IMR-90 (cell line): ENCODE measurements around the gene ARHGEF9. TPM values are rescaled to one million over a fixed set of nuclear protein-coding genes. Genes with fewer than 3 reads are reported as not detected.
A peak's percentile ranks its signal among the peaks of the same experiment; 100 is the strongest.

Experiments
- ATAC-seq: fragments of 200-7000 bp; cut with Tn5 transposase; 2 replicates; pipeline ENCODE4 v1.9.1; 2020; ENCODE audit warnings: low read depth, mild to moderate bottlenecking, moderate library complexity
- BruUV-seq: library from RNA; stranded (reverse); fragments of 400-500 nt; replicated peaks from 2 replicates; lab custom pipeline; 2021; lab: Mats Ljungman, UMichigan
- CTCF ChIA-PET: fragments of 300-600 bp; formaldehyde crosslinking; extraction: SDS; loops from one replicate; lab custom pipeline; 2021; ENCODE audit warnings: antibody characterized with exemption; lab: Yijun Ruan, JAX
- POLR2A ChIA-PET: fragments of 300-600 bp; sonication (Branson Sonifier 250); formaldehyde crosslinking; loops from one replicate; lab custom pipeline; 2022; ENCODE audit warnings: antibody characterized with exemption; ENCODE audit not compliant: unreplicated experiment; lab: Charles Lee
- DNase-seq: peaks from one replicate; pipeline ENCODE4 v3.0.0; 2013
- H2AFZ ChIP-seq: replicated peaks from 2 replicates; pipeline ENCODE3; 2013; ENCODE audit warnings: low read length, mild to moderate bottlenecking; ENCODE audit not compliant: poor library complexity
- H2AK5ac ChIP-seq: 2 replicates; pipeline ENCODE4 v1.6.1; 2013; ENCODE audit warnings: low read depth, low read length, inconsistent platforms
- H2AK9ac ChIP-seq: replicated peaks from 2 replicates; pipeline ENCODE3; 2013; ENCODE audit warnings: mild to moderate bottlenecking, low read depth, low read length, moderate library complexity; ENCODE audit not compliant: poor library complexity
- H2BK120ac ChIP-seq: 2 replicates; pipeline ENCODE4 v1.6.1; 2013; ENCODE audit warnings: low read depth, low read length, inconsistent platforms
- H2BK15ac ChIP-seq: 3 replicates; pipeline ENCODE4 v1.6.1; 2013; ENCODE audit warnings: low read depth, low read length, inconsistent platforms
- H2BK20ac ChIP-seq: 2 replicates; pipeline ENCODE4 v1.6.1; 2013; ENCODE audit warnings: low read depth, mild to moderate bottlenecking, inconsistent platforms, low read length, moderate library complexity
- H2BK5ac ChIP-seq: 2 replicates; pipeline ENCODE4 v1.6.1; 2013; ENCODE audit warnings: mild to moderate bottlenecking, low read depth, low read length, inconsistent platforms; ENCODE audit not compliant: poor library complexity, severe bottlenecking
- H3K14ac ChIP-seq: replicated peaks from 2 replicates; pipeline ENCODE4 v1.6.1; 2013; ENCODE audit warnings: low read depth, low read length, inconsistent platforms
- H3K18ac ChIP-seq: 2 replicates; pipeline ENCODE4 v1.6.1; 2013; ENCODE audit warnings: low read depth, low read length, control low read depth
- H3K23ac ChIP-seq: 2 replicates; pipeline ENCODE4 v1.6.1; 2013; ENCODE audit warnings: low read depth, low read length, inconsistent platforms
- H3K27ac ChIP-seq: 2 replicates; pipeline ENCODE4 v1.5.1; 2013; ENCODE audit warnings: mild to moderate bottlenecking, control low read depth, low read length; ENCODE audit not compliant: insufficient read depth
- H3K27me3 ChIP-seq: 2 replicates; pipeline ENCODE4 v1.6.1; 2013; ENCODE audit warnings: low read length; ENCODE audit not compliant: control insufficient read depth, insufficient read depth
- H3K36me3 ChIP-seq: 2 replicates; pipeline ENCODE4 v1.6.1; 2013; ENCODE audit warnings: low read length, mixed read lengths; ENCODE audit not compliant: control insufficient read depth, insufficient read depth
- H3K4ac ChIP-seq: 2 replicates; pipeline ENCODE4 v1.6.1; 2013; ENCODE audit warnings: low read depth, low read length, inconsistent platforms
- H3K4me1 ChIP-seq: 2 replicates; pipeline ENCODE4 v1.6.1; 2013; ENCODE audit warnings: low read length, mixed read lengths; ENCODE audit not compliant: control insufficient read depth, insufficient read depth
- H3K4me2 ChIP-seq: 2 replicates; pipeline ENCODE4 v1.6.1; 2013; ENCODE audit warnings: low read depth, mild to moderate bottlenecking, control low read depth, low read length, moderate library complexity
- H3K4me3 ChIP-seq: 2 replicates; pipeline ENCODE4 v1.5.1; 2013; ENCODE audit warnings: low read depth, mild to moderate bottlenecking, control low read depth, low read length, moderate library complexity; ENCODE audit not compliant: insufficient read depth
- H3K56ac ChIP-seq: 2 replicates; pipeline ENCODE4 v1.6.1; 2013; ENCODE audit warnings: low read length, inconsistent platforms; ENCODE audit not compliant: insufficient read depth; ENCODE audit errors: extremely low read depth
- H3K79me1 ChIP-seq, 2 experiments: 2 replicates each; pipeline ENCODE4 v1.6.1; 2013; ENCODE audit warnings: low read length in 2 of 2, inconsistent platforms in 1 of 2, low read depth in 1 of 2
- H3K9ac ChIP-seq: 2 replicates; pipeline ENCODE4 v1.6.1; 2013; ENCODE audit warnings: low read depth, low read length, control low read depth
- H3K9me1 ChIP-seq: 2 replicates; pipeline ENCODE4 v1.6.1; 2013; ENCODE audit warnings: low read length, inconsistent platforms; ENCODE audit not compliant: insufficient read depth
- H3K9me3 ChIP-seq: 2 replicates; pipeline ENCODE4 v1.6.1; 2013; ENCODE audit warnings: low read length; ENCODE audit not compliant: control insufficient read depth, insufficient read depth
- H4K20me1 ChIP-seq: 2 replicates; pipeline ENCODE4 v1.6.1; 2013; ENCODE audit warnings: low read length, inconsistent platforms; ENCODE audit not compliant: insufficient read depth
- H4K5ac ChIP-seq: 2 replicates; pipeline ENCODE4 v1.6.1; 2013; ENCODE audit warnings: mild to moderate bottlenecking, low read depth, low read length, control low read depth
- H4K8ac ChIP-seq, 2 experiments: 2 replicates each; pipeline ENCODE4 v1.6.1; 2013; ENCODE audit warnings: low read depth in 2 of 2, low read length in 2 of 2, control low read depth in 1 of 2, inconsistent platforms in 1 of 2
- H4K91ac ChIP-seq: 2 replicates; pipeline ENCODE4 v1.6.1; 2013; ENCODE audit warnings: low read depth, low read length, inconsistent platforms; ENCODE audit not compliant: insufficient read depth
- ELK1 ChIP-seq: fragments of 150-350 bp; IDR thresholded peaks from 2 replicates; pipeline ENCODE4 v1.6.1; 2016; ENCODE audit warnings: low read depth, mild to moderate bottlenecking, low read length, moderate library complexity, borderline replicate concordance
- MAZ ChIP-seq: IDR thresholded peaks from 2 replicates; pipeline ENCODE4 v1.6.1; 2012; ENCODE audit warnings: low read depth, mild to moderate bottlenecking, low read length, improper control_type of control experiment, moderate library complexity, borderline replicate concordance
- POLR2A ChIP-seq: IDR thresholded peaks from 2 replicates; pipeline ENCODE4 v1.6.1; 2012; ENCODE audit warnings: mild to moderate bottlenecking, low read depth, low read length
- WGBS, 2 experiments: methylation state at CpG; one replicate each; pipeline versions ENCODE4 v1.1.5 to v1.1.7; 2013; ENCODE audit warnings: missing lambda C conversion rate in 2 of 2; ENCODE audit not compliant: insufficient read length in 1 of 2; ENCODE audit errors: extremely low coverage in 2 of 2; 5-methylcytosine and 5-hydroxymethylcytosine counted together
- dilution Hi-C: fragments of 300-500 bp; cut with HindIII; formaldehyde crosslinking; loops from one replicate; pipeline ENCODE4 v1.14.3; 2018; ENCODE audit warnings: low sequenced_read_pairs; ENCODE audit not compliant: unreplicated experiment
- in situ Hi-C: fragments of 300-500 bp; cut with MboI; formaldehyde crosslinking; loops from 3 replicates; pipeline ENCODE4 v1.14.3; 2019; ENCODE audit warnings: low sequenced_read_pairs, inconsistent platforms, mixed read lengths
- intact Hi-C: fragments of 100-400 bp; cut with micrococcal nuclease; formaldehyde crosslinking; loops from 2 replicates; pipeline ENCODE4 v1.10.0; 2022
- polyA plus RNA-seq, 3 experiments: library from polyadenylated mRNA; depleted of rRNA; stranded (reverse); fragments of >200 nt; gene quantifications; 2 replicates each; pipeline ENCODE4 v1.2.3, GENCODE V29; 2012; ENCODE audit warnings: low replicate concordance in 1 of 3
- total RNA-seq: library from RNA; depleted of rRNA; stranded (reverse); fragments of >200 nt; gene quantifications from 2 replicates; pipeline ENCODE4 v1.2.3, GENCODE V29; 2012

ARHGEF9 gene
- total and polyA plus RNA-seq, 2 of the 4 experiments (the other 2 are of a cell fraction), result 7.1 to 11.8 TPM

DNA sequence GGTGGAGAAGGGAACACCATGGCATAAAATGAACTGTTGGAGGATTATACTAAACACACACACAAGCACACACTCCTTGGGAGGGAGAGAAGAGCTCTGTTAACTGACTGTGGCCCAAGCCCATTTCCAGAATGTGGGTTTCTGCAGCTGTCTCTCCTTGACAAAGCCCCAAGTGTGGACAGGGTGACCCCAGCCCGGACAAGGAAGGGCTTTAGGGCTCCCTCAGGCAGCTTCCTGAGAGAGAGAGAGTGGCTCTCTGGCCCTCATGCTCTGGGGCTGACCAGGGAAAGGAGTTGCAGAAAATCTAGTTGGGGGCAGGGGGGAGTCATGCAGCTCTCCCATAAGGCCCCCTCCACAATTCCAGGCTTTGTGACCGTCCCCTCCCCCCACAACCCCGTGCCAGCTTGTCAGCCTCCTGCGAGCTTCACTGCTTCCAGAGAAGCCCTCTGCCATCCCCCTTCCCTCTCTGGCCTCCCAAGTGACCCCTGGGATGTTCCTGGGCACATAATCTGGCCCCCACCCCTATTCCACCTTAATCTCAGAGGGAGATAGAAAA, 590 bp downstream of the ARHGEF9 start:
- Histone ChIP-seq H3K14ac (no peak overlapping the region), H4K5ac (no peak overlapping the region), H3K27me3 (peaks cover 1% of the 10 kb centered on the region; the same call in 1 of the 2 replicates), H3K4me3 (peak overlapping the region; percentile 18; the same call in 1 of the 2 replicates), H3K27ac (no peak overlapping the region), H2AK5ac (no peak overlapping the region), H3K56ac (no peak overlapping the region), H2AK9ac (no peak overlapping the region), H2BK5ac (no peak overlapping the region), H3K9me1 (no peaks in the 10 kb centered on the region), H2BK15ac (no peak overlapping the region), H4K8ac (no peak overlapping the region), H2BK120ac (no peak overlapping the region), H3K23ac (no peak overlapping the region), H3K4me2 (no peak overlapping the region; the same call in 1 of the 2 replicates), H3K79me1 (no peaks in the 10 kb centered on the region), H3K4ac (no peak overlapping the region), H2BK20ac (no peak overlapping the region), H2AFZ (peak overlapping the region; percentile 24), H3K9ac (no peak overlapping the region), H3K36me3 (no peaks in the 10 kb centered on the region), H3K18ac (no peak overlapping the region), H4K20me1 (no peaks in the 10 kb centered on the region), H3K9me3 (0 out of 2 replicates have a peak, but pooled peaks cover 2% of the 10 kb centered on the region), H4K91ac (no peak overlapping the region), H3K4me1 (no peaks in the 10 kb centered on the region)
- in situ Hi-C loops (no loop called here), intact Hi-C loops (no loop called here), dilution Hi-C loops (no loop called here)
- ChIA-PET POLR2A (no interaction called here), CTCF (no interaction called here)
- TF ChIP-seq ELK1 (no peak), POLR2A (no peak), MAZ (no peak)
- no TSS peak for BruUV-seq
- ATAC-seq, result no peak
- no CpG with 5 or more reads among the region's 4 CpGs for WGBS, 2 experiments
- DNase-seq, result no peak
